T-cell (primary cell): ENCODE data around the gene IL2RA. TPM values are rescaled to one million over a fixed set of nuclear protein-coding genes. Genes with fewer than 3 reads are reported as not detected.
A peak's percentile ranks its signal among the peaks of the same experiment; 100 is the strongest.

Source experiments
- ATAC-seq, 4 experiments: fragments of 200-7000 bp in 3 of 4; fragments of 150-1000 bp in 1 of 4; cut with Tn5 transposase; replicated peaks in 1 of 4; 1 replicate in 3 of 4; 2 replicates in 1 of 4; pipeline ENCODE4 v1.10.0; 2021; ENCODE audit warnings: moderate library complexity in 3 of 4, mild to moderate bottlenecking in 2 of 4, moderate number of reproducible peaks in 1 of 4
- CTCF ChIA-PET, 2 donors: fragments of 300-600 bp; sonication (Branson Sonifier 250); formaldehyde crosslinking; loops; one replicate each; lab custom pipeline; 2022; ENCODE audit warnings: antibody characterized with exemption in 2 of 2; lab: Charles Lee
- POLR2A ChIA-PET, 2 donors: fragments of 300-600 bp; sonication (Branson Sonifier 250); formaldehyde crosslinking; loops; one replicate each; lab custom pipeline; 2022; ENCODE audit warnings: antibody characterized with exemption in 2 of 2; lab: Charles Lee
- DNase-seq, 35 experiments: peaks; one replicate each; pipeline versions ENCODE4 v3.0.0 to v3.0.0-alpha.2; 2013 to 2023
- H3K27ac ChIP-seq: one replicate; pipeline ENCODE4 v1.5.1; 2013; ENCODE audit warnings: low read length
- H3K27me3 ChIP-seq, 2 experiments: replicated peaks in 1 of 2; 1 replicate in 1 of 2; 2 replicates in 1 of 2; pipeline versions ENCODE4 v1.6.1 to v1.7.0; 2013; ENCODE audit warnings: low read length in 1 of 2, mixed read lengths in 1 of 2; ENCODE audit not compliant: control insufficient read depth in 2 of 2, insufficient read depth in 2 of 2; ENCODE audit errors: extremely low read depth in 1 of 2
- H3K36me3 ChIP-seq, 2 donors: 1 replicate in 1 of 2; 2 replicates in 1 of 2; pipeline versions ENCODE4 v1.6.1 to v1.7.0; 2013; ENCODE audit warnings: low read length in 1 of 2; ENCODE audit not compliant: control insufficient read depth in 2 of 2, insufficient read depth in 1 of 2; ENCODE audit errors: extremely low read depth in 1 of 2
- H3K4me1 ChIP-seq, 2 experiments: 1 replicate in 1 of 2; 2 replicates in 1 of 2; pipeline versions ENCODE4 v1.6.1 to v1.7.0; 2013; ENCODE audit warnings: low read length in 2 of 2, mixed read lengths in 1 of 2; ENCODE audit not compliant: insufficient read depth in 2 of 2, control insufficient read depth in 1 of 2; ENCODE audit errors: extremely low read depth in 1 of 2
- H3K4me3 ChIP-seq, 2 donors: 1 replicate in 1 of 2; 2 replicates in 1 of 2; pipeline versions ENCODE4 v1.5.1 to v1.7.0; 2013; ENCODE audit warnings: mild to moderate bottlenecking in 2 of 2, low read length in 1 of 2, moderate library complexity in 1 of 2; ENCODE audit not compliant: control insufficient read depth in 1 of 2; ENCODE audit errors: extremely low read depth in 1 of 2
- H3K9me3 ChIP-seq: 2 replicates; pipeline ENCODE4 v1.7.0; 2013
- H3K27ac Mint-ChIP-seq, 2 donors: one replicate each; pipeline ENCODE4 v1.8.0; 2020 to 2021; ENCODE audit warnings: mild to moderate bottlenecking in 2 of 2, mixed read lengths in 2 of 2
- H3K27me3 Mint-ChIP-seq, 2 donors: one replicate each; pipeline ENCODE4 v1.8.0; 2021 to 2022; ENCODE audit warnings: mixed read lengths in 2 of 2
- H3K36me3 Mint-ChIP-seq: one replicate; pipeline ENCODE4 v1.8.0; 2021; ENCODE audit warnings: mixed read lengths
- H3K4me1 Mint-ChIP-seq, 3 donors: one replicate each; pipeline ENCODE4 v1.8.0; 2020 to 2022; ENCODE audit warnings: mixed read lengths in 3 of 3, mild to moderate bottlenecking in 1 of 3
- H3K4me3 Mint-ChIP-seq, 3 donors: one replicate each; pipeline ENCODE4 v1.8.0; 2020 to 2022; ENCODE audit warnings: mild to moderate bottlenecking in 3 of 3, mixed read lengths in 3 of 3, moderate library complexity in 3 of 3
- H3K9me3 Mint-ChIP-seq, 3 donors: one replicate each; pipeline ENCODE4 v1.8.0; 2020 to 2022; ENCODE audit warnings: mixed read lengths in 3 of 3
- WGBS: methylation state at CpG from one replicate; pipeline ENCODE4 v1.1.5; 2013; ENCODE audit warnings: missing lambda C conversion rate; ENCODE audit not compliant: insufficient coverage; 5-methylcytosine and 5-hydroxymethylcytosine counted together
- total RNA-seq, 35 experiments: library from RNA in 6 of 35; stranded (reverse) in 6 of 35; fragments of 120-200 nt in 1 of 35; gene quantifications; one replicate each; pipeline versions ENCODE4 v1.2.1 to v1.2.4 and lab custom pipeline; 2013 to 2026

Gene IL2RA
- total RNA-seq, 5 donors from 2014 or later (not counting 1 experiment from before 2014, with no cell fraction given) = 19.9 to 40.4 (median 28.1) TPM

DNA sequence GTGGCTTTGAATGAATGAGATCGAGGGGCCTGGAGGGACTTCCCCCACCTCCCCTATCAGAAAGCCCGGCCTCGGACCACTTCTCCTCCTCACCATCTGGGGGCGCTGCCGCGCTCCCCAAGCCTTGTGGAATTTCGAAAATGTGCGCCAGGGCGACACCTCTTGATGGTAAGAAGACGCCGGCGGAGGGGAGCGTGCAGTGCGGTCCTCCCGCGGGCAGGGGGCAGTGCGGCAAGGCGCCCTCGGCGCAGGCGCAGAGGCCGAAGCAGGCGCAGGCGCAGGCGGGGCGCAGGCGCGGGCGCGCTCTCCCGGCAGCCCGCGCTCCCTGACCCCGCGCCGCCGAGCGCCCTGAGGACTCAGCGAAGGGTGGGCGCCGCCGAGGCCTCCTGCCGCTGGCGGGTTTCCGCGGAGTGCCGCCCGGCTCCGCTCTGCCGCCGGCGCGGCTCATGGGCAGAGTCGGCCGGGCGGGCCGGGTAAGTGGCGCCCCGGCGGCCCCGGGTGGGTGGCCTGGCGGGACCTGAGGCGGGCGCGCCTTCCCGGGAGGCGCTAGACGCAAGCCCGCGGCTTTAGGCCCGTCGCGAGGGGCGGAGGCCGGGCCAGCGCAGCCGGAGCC, 26.7 kb upstream of the IL2RA start, which contains the start of gene RBM17:
RBM17 (plus strand) TSS at position 314 of the 613 bp plus-strand sequence. CDS start 8,032 bp downstream, outside the sequence.
- Mint-ChIP-seq H3K27me3 (no peaks in the 10 kb centered on the region), H3K4me1 (peaks cover 65 to 74% (median 72%) of the 10 kb centered on the region in 3 donors), H3K36me3 (no peaks in the 10 kb centered on the region), H3K27ac (peak within 1 kb of the TSS; percentile 77 to 85), H3K9me3 (no peaks in the 10 kb centered on the region), H3K4me3 (peak within 1 kb of the TSS; percentile 87 to 92 (median 91))
- Histone ChIP-seq H3K9me3 (no peaks in the 10 kb centered on the region), H3K36me3 (no peaks in the 10 kb centered on the region), H3K4me3 (peak within 1 kb of the TSS; percentile 68 to 83), H3K27ac (no peak within 1 kb of the TSS), H3K27me3 (peaks cover 0 to 4% of the 10 kb centered on the region in 2 experiments), H3K4me1 (peaks cover 28 to 46% of the 10 kb centered on the region in 2 experiments)
- WGBS = under 1% methylated on average over 76 of the region's 77 CpGs
- POLR2A ChIA-PET = interaction anchor here in 1 of 2 donors (0.6 kb wide), 1 partner anchor 28 kb away, joined by 7 read pairs; no protein-coding TSS in a partner anchor
- ATAC-seq = peak; percentile 84 to 92 (median 85)
- CTCF ChIA-PET = interaction anchor here (0.5 to 3.2 kb wide), 7 partner anchors 38 to 501 kb away, joined by 3 to 35 read pairs (median 3); no protein-coding TSS in a partner anchor
- DNase-seq = peak; percentile 91 to 100 (median 96)

DNA sequence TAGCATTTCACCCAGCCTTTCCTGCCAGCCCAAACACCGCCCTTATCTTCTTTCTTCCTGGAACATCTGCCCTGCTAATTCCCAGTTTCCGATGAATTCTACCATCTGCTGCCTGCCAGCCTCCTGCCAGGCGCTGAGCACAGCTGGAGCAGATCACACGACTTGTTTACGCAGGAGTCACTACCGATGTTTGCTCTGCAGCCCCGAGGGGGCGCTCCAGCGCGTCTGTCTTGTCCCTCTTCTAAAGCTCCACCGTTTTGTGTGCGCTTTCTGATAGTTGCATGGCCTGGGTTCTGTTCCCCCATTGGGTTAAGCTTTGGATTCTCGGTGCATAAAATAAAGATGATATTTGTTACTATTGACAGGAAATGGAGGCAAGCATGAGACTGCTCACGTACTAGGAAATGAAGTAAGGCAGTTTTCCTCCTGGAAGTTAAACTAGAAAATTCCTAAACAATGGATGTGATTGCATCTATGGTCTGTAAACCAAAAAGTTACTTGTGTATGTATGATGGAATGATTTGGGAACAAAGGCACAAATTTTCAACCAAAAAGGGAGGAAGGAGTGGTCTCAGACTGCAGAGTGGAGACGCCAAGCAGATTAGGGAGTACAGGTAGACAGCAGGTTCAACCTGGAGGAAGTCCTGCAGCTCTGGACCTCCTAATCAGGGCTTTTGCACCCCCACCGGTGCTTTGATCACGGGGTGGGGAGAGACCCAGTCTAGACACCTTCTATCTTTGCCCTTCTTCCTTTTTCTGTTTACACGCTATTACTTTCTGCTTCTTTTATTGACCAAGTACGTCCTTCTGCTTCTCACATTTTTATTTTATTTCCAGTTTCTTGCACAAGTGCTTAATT, 24.4 kb upstream of the IL2RA start:
- ChIA-PET CTCF (interaction anchor here (0.5 to 3.2 kb wide), 25 partner anchors 14 to 390 kb away, joined by 3 to 43 read pairs (median 4); partner anchors contain the start of genes ANKRD16 (in 1 of the 2) and FBH1 (in 1 of the 2)), POLR2A (interaction anchor here (0.6 to 1.1 kb wide), 6 partner anchors 17 to 510 kb away, joined by 3 to 11 read pairs (median 3); no protein-coding TSS in a partner anchor)
- Histone ChIP-seq H3K4me1 (peaks cover 22 to 53% of the 10 kb centered on the region in 2 experiments), H3K27me3 (peaks cover 0 to 5% of the 10 kb centered on the region in 2 experiments), H3K9me3 (no peaks in the 10 kb centered on the region), H3K4me3 (peak overlapping the region in 1 of 2 donors; percentile 7), H3K27ac (no peak overlapping the region), H3K36me3 (no peaks in the 10 kb centered on the region)
- ATAC-seq (peak; percentile 41 to 59 (median 46)), DNase-seq (peak; percentile 71 to 92 (median 84))
- Mint-ChIP-seq H3K27me3 (no peaks in the 10 kb centered on the region), H3K36me3 (no peaks in the 10 kb centered on the region), H3K27ac (peak overlapping the region; percentile 86 to 87), H3K4me1 (peaks cover 61 to 76% (median 69%) of the 10 kb centered on the region in 3 donors), H3K9me3 (no peaks in the 10 kb centered on the region), H3K4me3 (peak overlapping the region; percentile 62 to 66 (median 66))
- 12% methylated on average over 17 of the region's 19 CpGs for WGBS

DNA sequence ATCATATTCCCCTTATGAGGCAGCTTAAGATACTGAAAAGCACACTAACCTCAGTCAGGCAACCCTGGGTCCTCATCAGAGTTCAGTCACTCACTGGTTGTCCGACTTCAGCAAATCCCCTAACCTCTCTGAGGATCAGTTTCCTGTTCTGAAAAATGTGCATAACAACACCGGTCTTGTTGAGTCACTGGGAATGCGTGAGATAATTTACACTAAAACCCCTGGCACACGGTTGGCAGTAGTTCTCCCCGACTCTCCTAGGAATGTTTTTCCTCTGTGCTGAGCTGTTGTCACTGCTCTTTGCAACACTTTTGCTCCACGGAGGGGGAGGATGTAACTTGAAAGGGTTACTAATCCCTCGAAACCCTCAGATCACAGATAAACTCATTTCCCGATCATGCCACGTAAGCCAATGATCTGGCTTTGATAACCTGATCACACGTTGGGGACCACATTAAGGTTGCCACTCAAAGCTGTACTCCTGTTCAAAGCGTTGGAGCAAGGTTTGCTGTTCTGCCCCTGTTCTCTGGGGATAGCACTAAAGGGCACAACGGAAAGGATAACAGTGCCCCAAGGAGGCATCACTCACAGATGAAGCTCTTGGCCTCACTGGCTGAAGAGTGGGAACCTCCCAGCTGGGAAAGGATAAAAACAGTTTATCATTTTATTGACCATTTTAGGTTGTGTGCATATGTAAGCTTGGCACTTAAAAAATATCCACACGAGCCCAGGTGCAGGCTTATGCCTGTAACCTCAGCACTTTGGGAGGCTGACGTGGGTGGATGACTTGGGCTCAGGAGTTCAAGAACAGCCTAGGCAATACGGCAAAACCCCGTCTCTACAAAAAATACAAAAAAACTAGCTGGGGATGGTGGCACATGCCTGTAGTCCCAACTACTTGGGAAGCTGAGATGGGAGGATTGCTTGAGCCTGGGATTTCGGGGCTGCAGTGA, 21.6 kb upstream of the IL2RA start:
- Histone ChIP-seq H3K4me1 (peaks cover 10 to 30% of the 10 kb centered on the region in 2 experiments), H3K27ac (no peak overlapping the region), H3K36me3 (no peaks in the 10 kb centered on the region), H3K9me3 (no peaks in the 10 kb centered on the region), H3K27me3 (peaks cover 0 to 7% of the 10 kb centered on the region in 2 experiments), H3K4me3 (no peak overlapping the region)
- DNase-seq (peak in 24 of 35 experiments; percentile 4 to 66 (median 41)), ATAC-seq (peak; percentile 17 to 64 (median 30))
- ChIA-PET POLR2A (interaction anchor here (0.7 to 1.0 kb wide), 3 partner anchors 13 to 33 kb away, joined by 3 read pairs; no protein-coding TSS in a partner anchor), CTCF (interaction anchor here (0.6 to 1.8 kb wide), 10 partner anchors 9 to 689 kb away, joined by 3 to 9 read pairs (median 4); no protein-coding TSS in a partner anchor)
- peaks cover 44 to 63% (median 48%) of the 10 kb centered on the region in 3 donors for H3K4me1 Mint-ChIP-seq
- H3K27me3 Mint-ChIP-seq = no peaks in the 10 kb centered on the region
- no peaks in the 10 kb centered on the region for H3K9me3 Mint-ChIP-seq
- peak overlapping the region; percentile 70 to 72 for H3K27ac Mint-ChIP-seq
- H3K36me3 Mint-ChIP-seq = no peaks in the 10 kb centered on the region
- peak overlapping the region; percentile 49 to 60 (median 53) for H3K4me3 Mint-ChIP-seq
- WGBS = 10% methylated on average over 7 of the region's 17 CpGs

DNA sequence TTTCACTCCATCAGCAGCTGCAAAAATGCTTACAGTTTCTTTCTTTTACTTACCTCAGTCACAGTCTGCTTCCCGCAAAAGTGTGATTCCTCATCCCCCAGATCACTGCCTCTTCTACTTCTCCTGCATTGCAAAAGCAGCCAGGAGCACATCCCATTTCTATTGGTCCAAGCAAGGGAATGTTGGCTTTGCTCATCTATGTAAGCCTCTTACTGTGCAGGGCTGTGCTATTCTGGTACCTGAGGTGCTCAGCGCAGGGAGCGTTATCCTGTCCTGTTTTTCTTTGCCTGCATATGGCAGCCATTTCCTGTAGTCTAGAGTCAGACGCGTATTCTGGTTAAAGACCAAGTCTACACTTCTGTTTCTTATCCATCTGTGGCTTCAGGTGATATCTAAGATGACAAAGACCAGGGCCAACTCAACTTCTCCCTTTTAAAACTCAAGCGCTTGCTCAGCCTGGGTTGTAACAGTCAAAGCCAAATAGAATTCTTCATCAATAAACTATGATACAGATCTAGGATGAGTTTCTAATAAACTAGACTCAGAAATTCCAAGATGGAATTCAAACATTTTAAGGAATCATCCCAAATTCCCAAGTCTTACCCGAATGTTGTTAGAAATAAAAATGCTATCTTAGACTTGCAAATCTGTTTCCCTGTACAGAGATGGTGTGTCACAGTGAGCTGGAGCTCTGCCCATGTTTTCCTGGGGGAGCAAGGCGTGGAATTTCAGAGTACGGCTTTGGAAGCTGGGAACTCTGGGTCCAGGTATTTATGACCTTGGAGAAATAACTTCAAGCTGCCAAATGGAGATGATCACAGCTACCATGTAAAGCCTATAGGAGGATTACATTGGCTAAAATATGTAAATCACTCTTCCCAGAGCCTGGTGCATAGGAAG, 20.6 kb upstream of the IL2RA start:
- Histone ChIP-seq H3K4me3 (no peak overlapping the region), H3K4me1 (peaks cover 8 to 26% of the 10 kb centered on the region in 2 experiments), H3K9me3 (no peaks in the 10 kb centered on the region), H3K27ac (no peak overlapping the region), H3K36me3 (no peaks in the 10 kb centered on the region), H3K27me3 (peaks cover 0 to 7% of the 10 kb centered on the region in 2 experiments)
- WGBS = 75% methylated on average over 8 of the region's 9 CpGs
- H3K27ac Mint-ChIP-seq = no peak overlapping the region
- ChIA-PET POLR2A (interaction anchor here in 1 of 2 donors (1.0 kb wide), 1 partner anchor 12 kb away, joined by 3 read pairs; no protein-coding TSS in a partner anchor), CTCF (interaction anchor here in 1 of 2 donors (1.1 to 1.6 kb wide), 2 partner anchors 14 to 45 kb away, joined by 3 to 5 read pairs; no protein-coding TSS in a partner anchor)
- no peak for DNase-seq
- no peaks in the 10 kb centered on the region for H3K9me3 Mint-ChIP-seq
- H3K27me3 Mint-ChIP-seq = no peaks in the 10 kb centered on the region
- no peak for ATAC-seq
- peak overlapping the region in 1 of 3 donors; percentile 53 for H3K4me3 Mint-ChIP-seq
- H3K36me3 Mint-ChIP-seq = no peaks in the 10 kb centered on the region
- H3K4me1 Mint-ChIP-seq = peaks cover 37 to 54% (median 37%) of the 10 kb centered on the region in 3 donors

DNA sequence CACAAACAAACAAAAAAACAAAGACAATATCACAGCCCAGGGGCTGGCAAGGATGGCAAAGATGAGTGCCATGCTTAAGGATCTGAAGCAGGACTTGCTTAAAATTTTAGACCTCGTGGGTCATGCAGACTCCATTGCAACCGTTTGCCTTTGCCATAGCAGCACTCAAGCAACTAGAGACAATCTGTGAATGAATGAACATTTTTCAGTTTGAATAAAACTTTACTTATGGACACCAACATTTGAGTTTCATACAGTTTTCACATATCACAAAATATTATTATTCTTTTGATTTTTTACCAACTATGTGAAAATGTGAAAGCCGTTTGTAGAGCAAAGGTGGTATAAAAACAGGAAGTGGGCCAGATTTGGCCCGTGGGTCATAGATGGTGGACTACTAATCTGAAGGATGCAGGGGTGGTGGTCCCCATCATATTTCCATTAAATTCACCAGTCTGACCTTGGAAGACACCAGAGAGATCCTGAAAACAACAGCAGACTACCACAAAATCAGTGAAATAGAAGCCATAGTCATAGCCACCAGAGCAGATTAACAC, 18.3 kb upstream of the IL2RA start:
- no peak overlapping the region for H3K27ac ChIP-seq
- no peak overlapping the region for H3K4me3 Mint-ChIP-seq
- DNase-seq = no peak
- peaks cover 19 to 35% (median 20%) of the 10 kb centered on the region in 3 donors for H3K4me1 Mint-ChIP-seq
- ChIA-PET POLR2A (no interaction called here), CTCF (no interaction called here)
- no peaks in the 10 kb centered on the region for H3K36me3 Mint-ChIP-seq
- H3K27ac Mint-ChIP-seq = no peak overlapping the region
- no peaks in the 10 kb centered on the region for H3K9me3 Mint-ChIP-seq
- no peaks in the 10 kb centered on the region for H3K9me3 ChIP-seq
- no CpG with 5 or more reads among the region's 4 CpGs for WGBS
- no peaks in the 10 kb centered on the region for H3K36me3 ChIP-seq
- peaks cover 0 to 10% of the 10 kb centered on the region in 2 experiments for H3K27me3 ChIP-seq
- ATAC-seq = no peak
- no peak overlapping the region for H3K4me3 ChIP-seq
- H3K4me1 ChIP-seq = peaks cover 4 to 15% of the 10 kb centered on the region in 2 experiments
- H3K27me3 Mint-ChIP-seq = no peaks in the 10 kb centered on the region
